Endothelial cell (in vitro differentiated cells): ENCODE data around the gene ATP9A. TPM values are rescaled to one million over a fixed set of nuclear protein-coding genes. Genes with fewer than 3 reads are reported as not detected.
A peak's percentile ranks its signal among the peaks of the same experiment; 100 is the strongest.

Experiments
- DNase-seq: peaks from one replicate; pipeline ENCODE4 v3.0.0; 2021; ENCODE audit warnings: low spot score
- H3K27ac Mint-ChIP-seq: one replicate; pipeline ENCODE4 v1.8.0; 2021; ENCODE audit warnings: mixed read lengths, inconsistent platforms; ENCODE audit not compliant: unreplicated experiment
- H3K27me3 Mint-ChIP-seq: one replicate; pipeline ENCODE4 v1.8.0; 2021; ENCODE audit warnings: mild to moderate bottlenecking, moderate library complexity, mixed read lengths, inconsistent platforms; ENCODE audit not compliant: unreplicated experiment
- H3K36me3 Mint-ChIP-seq: one replicate; pipeline ENCODE4 v1.8.0; 2021; ENCODE audit warnings: mild to moderate bottlenecking, low read depth, mixed read lengths, inconsistent platforms; ENCODE audit not compliant: unreplicated experiment
- H3K4me1 Mint-ChIP-seq: one replicate; pipeline ENCODE4 v1.8.0; 2021; ENCODE audit warnings: mild to moderate bottlenecking, mixed read lengths, inconsistent platforms; ENCODE audit not compliant: unreplicated experiment
- H3K4me3 Mint-ChIP-seq: one replicate; pipeline ENCODE4 v1.8.0; 2021; ENCODE audit warnings: mild to moderate bottlenecking, mixed read lengths, inconsistent platforms; ENCODE audit not compliant: unreplicated experiment
- H3K9me3 Mint-ChIP-seq: one replicate; pipeline ENCODE4 v1.8.0; 2021; ENCODE audit warnings: mixed read lengths, inconsistent platforms; ENCODE audit not compliant: unreplicated experiment
- total RNA-seq: library from RNA; stranded (reverse); fragmentation: NEBNext Ultra II Directional; extraction: Animal tissue kit (Norgen Biotek cat#: 25700); gene quantifications from one replicate; pipeline ENCODE4 v1.2.1, GENCODE V29; 2021; ENCODE audit not compliant: unreplicated experiment
- TF ChIP-seq, protein P1 (sequence below): fragments of 200-600 bp; sonication (generic); IDR thresholded peaks from one replicate; pipeline ENCODE4 v1.5.0; 2021; ENCODE audit warnings: antibody characterized with exemption; ENCODE audit not compliant: unreplicated experiment

ATP9A gene
- total RNA-seq, 1 donor from 2014 or later = 30.6 TPM

DNA sequence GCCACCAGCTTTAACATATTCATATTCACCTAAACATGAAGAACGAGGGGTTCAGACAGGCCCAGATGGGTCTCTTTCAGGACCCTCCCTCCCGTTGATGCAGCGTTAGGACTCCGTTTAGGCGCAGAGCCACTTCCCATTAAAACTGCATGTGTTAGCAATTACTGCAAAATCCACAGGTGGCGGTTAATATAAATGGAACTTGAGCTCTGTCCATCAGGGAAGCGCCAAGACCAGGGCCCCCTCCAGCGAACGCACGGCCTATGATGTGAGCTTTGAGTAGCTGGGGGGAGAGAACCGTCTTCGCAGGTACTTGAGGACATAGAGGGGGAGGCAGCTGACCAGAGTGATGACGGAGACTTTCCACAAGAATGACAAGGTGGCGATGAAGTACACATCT, 167.2 kb downstream of the ATP9A start:
- DNase-seq = no peak
- peaks cover 10% of the 10 kb centered on the region for H3K36me3 Mint-ChIP-seq
- no peak overlapping the region for H3K4me3 Mint-ChIP-seq
- H3K4me1 Mint-ChIP-seq = peaks cover 16% of the 10 kb centered on the region
- TF ChIP-seq, protein P1, sequence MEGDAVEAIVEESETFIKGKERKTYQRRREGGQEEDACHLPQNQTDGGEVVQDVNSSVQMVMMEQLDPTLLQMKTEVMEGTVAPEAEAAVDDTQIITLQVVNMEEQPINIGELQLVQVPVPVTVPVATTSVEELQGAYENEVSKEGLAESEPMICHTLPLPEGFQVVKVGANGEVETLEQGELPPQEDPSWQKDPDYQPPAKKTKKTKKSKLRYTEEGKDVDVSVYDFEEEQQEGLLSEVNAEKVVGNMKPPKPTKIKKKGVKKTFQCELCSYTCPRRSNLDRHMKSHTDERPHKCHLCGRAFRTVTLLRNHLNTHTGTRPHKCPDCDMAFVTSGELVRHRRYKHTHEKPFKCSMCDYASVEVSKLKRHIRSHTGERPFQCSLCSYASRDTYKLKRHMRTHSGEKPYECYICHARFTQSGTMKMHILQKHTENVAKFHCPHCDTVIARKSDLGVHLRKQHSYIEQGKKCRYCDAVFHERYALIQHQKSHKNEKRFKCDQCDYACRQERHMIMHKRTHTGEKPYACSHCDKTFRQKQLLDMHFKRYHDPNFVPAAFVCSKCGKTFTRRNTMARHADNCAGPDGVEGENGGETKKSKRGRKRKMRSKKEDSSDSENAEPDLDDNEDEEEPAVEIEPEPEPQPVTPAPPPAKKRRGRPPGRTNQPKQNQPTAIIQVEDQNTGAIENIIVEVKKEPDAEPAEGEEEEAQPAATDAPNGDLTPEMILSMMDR = no peak
- H3K9me3 Mint-ChIP-seq = no peaks in the 10 kb centered on the region
- H3K27ac Mint-ChIP-seq = peak overlapping the region; percentile 40
- peaks cover 1% of the 10 kb centered on the region for H3K27me3 Mint-ChIP-seq

GRCh38 chr20:51600016-51600420, 168.2 kb downstream of the ATP9A start:
- Mint-ChIP-seq H3K36me3 (peaks cover 10% of the 10 kb centered on the region), H3K4me3 (no peak overlapping the region), H3K4me1 (peaks cover 18% of the 10 kb centered on the region), H3K27me3 (peaks cover under 1% of the 10 kb centered on the region), H3K27ac (peak overlapping the region; percentile 82), H3K9me3 (no peaks in the 10 kb centered on the region)
- peak; percentile 9 for DNase-seq
- TF ChIP-seq, protein P1 = no peak

- H3K4me1 Mint-ChIP-seq = peaks cover 22% of the 10 kb centered on the region
- no peak overlapping the region for H3K27ac Mint-ChIP-seq
Observed at GRCh38 chr20:51598556-51598955, 169.6 kb downstream of the ATP9A start.

DNA sequence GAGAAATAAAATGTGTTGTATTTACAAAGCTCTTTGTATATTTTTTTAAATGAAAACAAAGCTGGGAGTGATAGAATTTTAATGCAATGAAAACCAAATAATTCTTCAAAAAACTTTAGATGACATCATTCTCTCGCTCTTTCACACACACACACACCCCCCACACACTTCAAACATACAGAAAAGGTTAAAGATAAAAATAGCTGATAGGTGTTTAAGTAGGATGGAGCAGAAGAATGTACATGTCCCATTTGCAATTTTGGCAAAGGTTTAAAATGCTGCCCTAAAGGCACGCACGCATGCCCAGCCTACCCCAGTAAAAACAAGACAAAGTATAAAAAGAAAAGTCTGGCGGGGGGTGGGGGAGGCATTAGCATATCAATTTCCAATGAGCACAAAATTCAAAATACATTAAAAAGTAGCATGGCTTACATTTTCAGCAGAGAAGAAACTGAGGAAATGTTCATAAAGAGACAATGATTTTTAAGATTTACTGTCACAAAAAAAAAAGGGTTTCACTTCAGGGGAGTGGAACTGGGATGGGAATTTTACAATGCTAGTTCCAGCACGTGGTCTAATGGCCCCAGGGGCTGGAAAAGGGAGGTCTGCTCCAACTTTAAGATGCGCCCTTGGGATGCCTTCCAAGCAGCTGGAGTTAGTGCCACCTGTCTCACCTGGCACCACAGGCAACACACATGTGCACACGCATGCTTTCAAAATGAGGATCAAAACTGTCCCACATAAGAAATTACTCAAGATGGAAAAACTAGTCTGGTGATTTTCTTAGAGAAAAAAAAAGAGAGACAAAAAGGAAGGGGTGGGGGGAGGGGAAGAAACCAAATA, 170.6 kb downstream of the ATP9A start:
- TF ChIP-seq, protein P1 = no peak
- H3K27me3 Mint-ChIP-seq = no peaks in the 10 kb centered on the region
- H3K36me3 Mint-ChIP-seq = peaks cover 3% of the 10 kb centered on the region
- H3K4me1 Mint-ChIP-seq = peaks cover 22% of the 10 kb centered on the region
- DNase-seq = no peak
- H3K9me3 Mint-ChIP-seq = no peaks in the 10 kb centered on the region
- H3K4me3 Mint-ChIP-seq = no peak overlapping the region
- no peak overlapping the region for H3K27ac Mint-ChIP-seq

More at GRCh38 chr20:51598556-51598955, 169.6 kb downstream of the ATP9A start:
- DNase-seq = no peak
- no peaks in the 10 kb centered on the region for H3K9me3 Mint-ChIP-seq
- H3K36me3 Mint-ChIP-seq = peaks cover 3% of the 10 kb centered on the region
- no peak overlapping the region for H3K4me3 Mint-ChIP-seq
- TF ChIP-seq, protein P1 = no peak
- no peaks in the 10 kb centered on the region for H3K27me3 Mint-ChIP-seq

DNA sequence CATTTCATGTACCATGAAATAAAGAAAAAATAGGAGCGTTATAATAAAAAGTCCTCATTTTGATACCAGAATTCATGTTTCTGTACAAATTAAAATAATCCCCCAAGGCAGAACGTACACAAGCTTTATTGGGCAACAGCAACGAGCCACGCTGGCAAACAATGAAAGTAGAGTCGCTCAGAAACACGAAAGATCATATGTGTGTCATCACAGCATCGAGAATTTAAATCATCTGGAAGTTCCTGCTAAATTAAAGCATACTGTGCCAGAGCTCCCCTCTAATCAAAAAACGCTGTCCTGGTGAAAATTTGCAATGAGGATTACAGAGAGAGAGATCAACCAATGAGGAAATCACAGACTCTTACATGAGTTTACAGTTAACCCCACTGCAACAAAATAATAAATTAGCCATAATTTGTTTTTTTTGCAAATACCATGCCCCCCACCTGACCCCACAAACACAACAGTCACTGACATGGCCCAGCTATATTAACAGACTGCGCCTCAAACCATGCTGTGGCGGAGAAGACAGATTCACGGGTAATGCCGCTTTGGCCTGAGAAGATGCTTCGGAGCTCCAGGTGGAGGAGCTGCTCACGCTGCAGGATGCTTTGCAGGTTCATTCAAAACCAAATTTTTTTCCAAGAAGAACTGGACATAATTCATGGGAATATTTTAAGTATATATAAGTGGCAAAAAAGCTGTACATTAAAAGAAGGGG, 171.4 kb downstream of the ATP9A start:
- Mint-ChIP-seq H3K27ac (no peak overlapping the region), H3K36me3 (peaks cover 3% of the 10 kb centered on the region), H3K4me3 (no peak overlapping the region), H3K4me1 (peaks cover 22% of the 10 kb centered on the region), H3K9me3 (no peaks in the 10 kb centered on the region), H3K27me3 (peaks cover 3% of the 10 kb centered on the region)
- TF ChIP-seq, protein P1 = no peak
- no peak for DNase-seq
